Measurements from ENCODE around the gene MSI2. TPM values are rescaled to one million over a fixed set of nuclear protein-coding genes. Genes with fewer than 3 reads are reported as not detected.

MSI2 gene
- total RNA-seq, 1 donor from 2014 or later = 26.6 TPM

- peak; percentile 90 for DNase-seq (ENCODE audit: low read depth)
- H3K4me3 ChIP-seq (ENCODE audit: low read depth, low read length) = no peak overlapping the region
- TF ChIP-seq, protein P1, sequence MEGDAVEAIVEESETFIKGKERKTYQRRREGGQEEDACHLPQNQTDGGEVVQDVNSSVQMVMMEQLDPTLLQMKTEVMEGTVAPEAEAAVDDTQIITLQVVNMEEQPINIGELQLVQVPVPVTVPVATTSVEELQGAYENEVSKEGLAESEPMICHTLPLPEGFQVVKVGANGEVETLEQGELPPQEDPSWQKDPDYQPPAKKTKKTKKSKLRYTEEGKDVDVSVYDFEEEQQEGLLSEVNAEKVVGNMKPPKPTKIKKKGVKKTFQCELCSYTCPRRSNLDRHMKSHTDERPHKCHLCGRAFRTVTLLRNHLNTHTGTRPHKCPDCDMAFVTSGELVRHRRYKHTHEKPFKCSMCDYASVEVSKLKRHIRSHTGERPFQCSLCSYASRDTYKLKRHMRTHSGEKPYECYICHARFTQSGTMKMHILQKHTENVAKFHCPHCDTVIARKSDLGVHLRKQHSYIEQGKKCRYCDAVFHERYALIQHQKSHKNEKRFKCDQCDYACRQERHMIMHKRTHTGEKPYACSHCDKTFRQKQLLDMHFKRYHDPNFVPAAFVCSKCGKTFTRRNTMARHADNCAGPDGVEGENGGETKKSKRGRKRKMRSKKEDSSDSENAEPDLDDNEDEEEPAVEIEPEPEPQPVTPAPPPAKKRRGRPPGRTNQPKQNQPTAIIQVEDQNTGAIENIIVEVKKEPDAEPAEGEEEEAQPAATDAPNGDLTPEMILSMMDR (conservative IDR thresholded peaks at IDR 0.05; ENCODE audit: low read depth, low read length) = no peak
Observed at GRCh38 chr17:57406131-57406980, 150.0 kb downstream of the MSI2 start.

DNA sequence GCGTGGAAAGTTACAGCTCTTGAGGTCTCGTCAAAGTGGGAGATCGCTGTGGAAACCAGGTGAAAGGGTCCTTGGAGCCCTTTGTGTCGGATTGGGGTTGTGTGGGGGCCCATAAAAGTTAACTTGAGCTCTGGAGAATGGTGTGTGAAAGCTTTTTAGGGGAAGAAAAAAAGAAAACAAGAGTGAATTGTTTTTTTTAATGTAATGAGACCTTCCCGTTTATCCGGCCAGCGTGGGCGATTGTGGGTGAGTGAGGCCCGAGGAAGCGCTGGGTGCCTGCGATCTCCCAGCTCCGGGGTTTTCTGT lies 150.6 kb downstream of the MSI2 start:
- no peak overlapping the region for H3K4me3 ChIP-seq (ENCODE audit: low read depth, low read length)
- TF ChIP-seq, protein P1 (conservative IDR thresholded peaks at IDR 0.05; ENCODE audit: low read depth, low read length) = no peak
- no peak for DNase-seq (ENCODE audit: low read depth)

DNA sequence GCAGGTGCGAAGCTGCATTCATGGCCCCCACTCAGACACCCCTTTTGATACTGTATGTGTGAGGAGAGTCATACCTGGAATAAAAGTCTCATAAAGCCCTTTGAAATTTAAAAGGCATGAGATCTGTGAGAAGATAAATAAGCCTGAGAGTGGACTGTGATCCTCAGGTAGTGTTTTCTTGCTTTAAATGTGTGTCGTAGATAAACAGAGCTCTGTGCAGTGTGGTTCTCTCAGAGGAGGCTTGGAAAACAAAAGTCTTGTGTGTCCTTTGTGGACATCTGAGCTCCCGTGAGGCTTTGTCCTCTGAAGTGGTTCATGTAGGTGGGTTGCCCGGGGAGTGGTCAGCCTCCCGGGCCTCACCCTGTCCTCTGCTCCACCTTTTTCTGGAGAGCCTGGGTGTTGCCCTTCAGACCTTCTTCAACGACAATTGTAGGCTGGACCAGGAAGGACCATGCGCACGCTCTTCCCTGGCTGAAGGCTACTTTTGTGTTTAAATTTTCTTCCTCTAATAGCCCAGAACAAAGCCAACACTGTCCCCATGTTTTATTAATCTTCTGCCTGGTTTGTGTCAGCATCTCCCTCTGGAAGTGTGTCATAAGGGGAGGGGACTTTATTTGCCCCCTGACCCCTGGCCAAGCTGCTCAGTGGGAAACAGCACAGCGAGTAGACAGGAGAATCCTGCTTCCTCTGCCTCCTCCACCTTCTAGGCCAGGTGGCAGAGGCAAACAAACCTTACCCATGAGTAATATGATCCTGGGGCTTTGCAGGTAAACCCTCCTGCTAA lies 151.2 kb downstream of the MSI2 start:
- TF ChIP-seq, protein P1 (conservative IDR thresholded peaks at IDR 0.05; ENCODE audit: low read depth, low read length) = no peak
- H3K4me3 ChIP-seq (ENCODE audit: low read depth, low read length) = no peak overlapping the region
- DNase-seq (ENCODE audit: low read depth) = no peak

- H3K4me3 ChIP-seq (ENCODE audit: low read depth, low read length) = no peak overlapping the region
- no peak for DNase-seq (ENCODE audit: low read depth)
- TF ChIP-seq, protein P1 (conservative IDR thresholded peaks at IDR 0.05; ENCODE audit: low read depth, low read length) = no peak
Observed at GRCh38 chr17:57408071-57408811, 151.9 kb downstream of the MSI2 start.

- DNase-seq (ENCODE audit: low read depth) = no peak
- TF ChIP-seq, protein P1 (conservative IDR thresholded peaks at IDR 0.05; ENCODE audit: low read depth, low read length) = no peak
- no peak overlapping the region for H3K4me3 ChIP-seq (ENCODE audit: low read depth, low read length)
Observed at GRCh38 chr17:57410169-57410568, 153.8 kb downstream of the MSI2 start.

- TF ChIP-seq, protein P1 (conservative IDR thresholded peaks at IDR 0.05; ENCODE audit: low read depth, low read length) = no peak
- no peak for DNase-seq (ENCODE audit: low read depth)
Observed at GRCh38 chr17:57412520-57413096, 156.3 kb downstream of the MSI2 start.

More at GRCh38 chr17:57412520-57413096, 156.3 kb downstream of the MSI2 start:
- no peak overlapping the region for H3K4me3 ChIP-seq (ENCODE audit: low read depth, low read length)
